NCI-H510A treated with DMSO at 0.1 percent for 48 hours (cell line): ENCODE measurements around the gene CCR2.
A peak's percentile ranks its signal among the peaks of the same experiment; 100 is the strongest.

Source experiments
- DNase-seq: peaks from one replicate; lab custom pipeline; 2025; lab: John Stamatoyannopoulos, UW

Gene CCR2

GRCh38 chr3:46405301-46406019 lies 51.5 kb downstream of the CCR2 start:
- DNase-seq: peak; percentile 65

GRCh38 chr3:46406443-46406787 lies 52.5 kb downstream of the CCR2 start:
- DNase-seq: no peak

GRCh38 chr3:46406788-46407611 lies 53.1 kb downstream of the CCR2 start, which contains the start of the genes CCR5AS and CCRL2:
Gene CCR5AS (minus strand): TSS chr3:46407066.
Gene CCRL2 (plus strand): TSS chr3:46407259. CDS start chr3:46408080, 821 bp downstream.
- DNase-seq: no peak

GRCh38 chr3:46407970-46408369 lies 54.1 kb downstream of the CCR2 start:
- no peak for DNase-seq

DNA sequence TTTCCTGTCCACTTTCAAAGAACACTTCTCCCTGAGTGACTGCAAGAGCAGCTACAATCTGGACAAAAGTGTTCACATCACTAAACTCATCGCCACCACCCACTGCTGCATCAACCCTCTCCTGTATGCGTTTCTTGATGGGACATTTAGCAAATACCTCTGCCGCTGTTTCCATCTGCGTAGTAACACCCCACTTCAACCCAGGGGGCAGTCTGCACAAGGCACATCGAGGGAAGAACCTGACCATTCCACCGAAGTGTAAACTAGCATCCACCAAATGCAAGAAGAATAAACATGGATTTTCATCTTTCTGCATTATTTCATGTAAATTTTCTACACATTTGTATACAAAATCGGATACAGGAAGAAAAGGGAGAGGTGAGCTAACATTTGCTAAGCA lies 54.9 kb downstream of the CCR2 start:
- no peak for DNase-seq

DNA sequence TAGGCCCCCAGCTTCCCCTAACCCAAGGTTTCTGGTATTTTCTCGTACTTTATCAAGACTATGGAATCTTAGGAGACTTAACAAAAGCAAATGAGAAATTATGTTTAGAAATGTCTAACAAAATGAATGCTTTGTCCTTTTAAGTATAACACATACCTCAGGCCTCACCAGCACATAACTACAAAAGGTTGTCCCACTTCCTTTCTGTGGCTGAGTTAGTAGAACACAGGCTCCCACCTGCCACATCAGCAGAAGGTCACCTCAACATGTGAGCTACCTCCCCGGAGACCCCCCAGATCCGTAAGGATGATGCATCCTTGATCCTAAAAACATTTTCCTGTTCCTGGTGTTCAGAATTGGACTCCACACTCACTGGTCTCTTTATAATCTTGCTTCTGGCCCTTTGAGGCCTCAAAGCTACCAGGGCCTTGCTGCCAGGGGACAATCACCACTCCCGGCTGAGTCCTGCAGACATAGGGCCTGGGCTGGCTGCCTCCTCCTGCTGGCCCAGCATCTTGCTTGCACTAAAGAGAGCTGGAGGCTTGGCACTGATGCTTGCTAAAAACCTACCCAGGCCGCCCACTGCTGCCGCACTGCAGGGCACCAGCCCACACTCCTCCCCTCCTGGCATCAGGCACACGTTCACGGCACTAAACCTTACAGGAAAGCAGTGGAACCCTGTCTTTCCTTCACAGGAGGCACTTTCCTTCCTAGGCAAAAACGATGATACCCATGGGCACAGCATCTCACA lies 56.0 kb downstream of the CCR2 start:
- DNase-seq: no peak
